Panc1 (cell line): ENCODE results near the gene TOMM22. TPM values are rescaled to one million over a fixed set of nuclear protein-coding genes. Genes with fewer than 3 reads are reported as not detected.

ENCODE experiments used
- ATAC-seq: fragments of 200-7000 bp; cut with Tn5 transposase; 2 replicates; pipeline ENCODE4 v1.9.1; 2020; ENCODE audit warnings: mild to moderate bottlenecking, moderate library complexity
- BruUV-seq: library from RNA; stranded (reverse); fragments of 400-500 nt; replicated peaks from 2 replicates; lab custom pipeline; 2021; lab: Mats Ljungman, UMichigan
- CTCF ChIA-PET: fragments of 300-600 bp; sonication (Branson Sonifier 250); formaldehyde crosslinking; loops from one replicate; lab custom pipeline; 2022; ENCODE audit warnings: antibody characterized with exemption; lab: Charles Lee
- POLR2A ChIA-PET: fragments of 300-600 bp; sonication (Branson Sonifier 250); formaldehyde crosslinking; loops from one replicate; lab custom pipeline; 2022; ENCODE audit warnings: antibody characterized with exemption; lab: Charles Lee
- DNase-seq: peaks from one replicate; pipeline ENCODE4 v3.0.0-alpha.2; 2010; ENCODE audit warnings: low read depth, low spot score
- H3K27ac ChIP-seq: 2 replicates; pipeline ENCODE4 v1.5.1; 2011; ENCODE audit warnings: mild to moderate bottlenecking, low read length, inconsistent platforms
- H3K27me3 ChIP-seq: fragments of 200-500 bp; sonication (Bioruptor generic); 2 replicates; pipeline ENCODE4 v1.6.0; 2014; ENCODE audit warnings: low read length, inconsistent platforms; ENCODE audit not compliant: control insufficient read depth, insufficient read depth
- H3K36me3 ChIP-seq: fragments of 200-500 bp; sonication (Bioruptor generic); 2 replicates; pipeline ENCODE4 v1.5.1; 2014; ENCODE audit warnings: inconsistent platforms, mild to moderate bottlenecking, low read length, moderate library complexity; ENCODE audit not compliant: control insufficient read depth, insufficient read depth
- H3K4me1 ChIP-seq: 2 replicates; pipeline ENCODE4 v1.5.1; 2011; ENCODE audit warnings: inconsistent platforms, mild to moderate bottlenecking, low read length, moderate library complexity; ENCODE audit not compliant: control insufficient read depth, insufficient read depth
- H3K4me3 ChIP-seq, 2 experiments: 2 replicates each; pipeline ENCODE4 v1.5.1; 2011 to 2012; ENCODE audit warnings: low read depth in 2 of 2, low read length in 2 of 2, mild to moderate bottlenecking in 2 of 2, inconsistent platforms in 1 of 2, moderate library complexity in 1 of 2
- H3K9me3 ChIP-seq: fragments of 200-500 bp; sonication (Bioruptor generic); 2 replicates; pipeline ENCODE4 v1.5.1; 2014; ENCODE audit warnings: low read depth, mild to moderate bottlenecking, inconsistent platforms, low read length, moderate library complexity; ENCODE audit not compliant: control insufficient read depth, insufficient read depth
- POLR2AphosphoS5 ChIP-seq: IDR thresholded peaks from 2 replicates; pipeline ENCODE4 v1.6.1; 2012; ENCODE audit warnings: mild to moderate bottlenecking, low read depth, low read length, moderate library complexity
- SIN3A ChIP-seq: IDR thresholded peaks from 2 replicates; pipeline ENCODE4 v1.6.1; 2012; ENCODE audit warnings: low read depth, mild to moderate bottlenecking, low read length, moderate library complexity, borderline replicate concordance; ENCODE audit not compliant: insufficient read depth
- TCF7L2 ChIP-seq: IDR thresholded peaks from 2 replicates; pipeline ENCODE4 v1.6.1; 2011; ENCODE audit warnings: mild to moderate bottlenecking, low read depth, low read length, inconsistent platforms
- in situ Hi-C: cut with HindIII; loops from 2 replicates; pipeline ENCODE4 v1.10.0; 2016; ENCODE audit warnings: low sequenced_read_pairs, low pct_unique_long_range_greater_than_20kb
- intact Hi-C: fragments of 100-400 bp; cut with micrococcal nuclease; formaldehyde crosslinking; loops from one replicate; pipeline ENCODE4 v1.10.0; 2022; ENCODE audit not compliant: unreplicated experiment
- total RNA-seq: library from RNA; stranded (reverse); gene quantifications from one replicate; pipeline ENCODE4 v1.2.1, GENCODE V29; 2021; ENCODE audit not compliant: unreplicated experiment
- TF ChIP-seq, protein P1 (sequence below), 2 experiments: IDR thresholded peaks; 2 replicates each; pipeline ENCODE4 v1.6.1; 2011 to 2012; ENCODE audit warnings: low read depth in 2 of 2, control low read depth in 1 of 2, low read length in 1 of 2, mild to moderate bottlenecking in 1 of 2, moderate library complexity in 1 of 2; ENCODE audit not compliant: insufficient read depth in 1 of 2
- TF ChIP-seq, protein P2 (sequence below): fragments of 450-650 bp; IDR thresholded peaks from 2 replicates; pipeline ENCODE4 v1.5.1; 2017; ENCODE audit warnings: mild to moderate bottlenecking

Gene TOMM22
- total RNA-seq, 1 experiment from 2014 or later, result 111 TPM

DNA sequence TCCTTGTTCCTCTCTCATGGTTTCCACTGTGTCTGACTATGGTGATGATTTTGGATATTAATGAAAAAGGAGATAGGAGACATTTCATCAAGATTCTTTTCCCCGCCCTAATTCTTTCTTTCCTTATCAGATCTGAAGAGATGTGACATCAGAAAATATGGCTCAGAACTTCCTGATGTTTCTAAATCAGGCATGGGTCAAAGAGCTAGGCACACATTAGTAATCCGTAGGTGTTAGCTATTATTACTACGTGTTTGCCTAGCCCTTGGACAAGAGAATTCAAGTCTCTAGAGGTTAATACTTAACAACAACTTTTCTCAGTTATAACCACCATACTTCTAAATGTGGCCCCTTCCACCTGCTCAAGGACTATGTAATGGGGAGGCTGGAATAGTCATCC lies 13.2 kb downstream of the TOMM22 start:
- H3K4me1 ChIP-seq, result peaks cover 19% of the 10 kb centered on the region
- POLR2A ChIA-PET, result no interaction called here
- no peak overlapping the region for H3K4me3 ChIP-seq
- ATAC-seq (no peak), DNase-seq (no peak)
- no peak overlapping the region for H3K27ac ChIP-seq
- CTCF ChIA-PET, result interaction anchor here (0.7 kb wide), 1 partner anchor 14 kb away, joined by 4 read pairs; no protein-coding TSS in a partner anchor
- H3K9me3 ChIP-seq, result no peaks in the 10 kb centered on the region
- no peaks in the 10 kb centered on the region for H3K36me3 ChIP-seq
- intact Hi-C loops, result no loop called here
- no TSS peak for BruUV-seq
- H3K27me3 ChIP-seq, result no peaks in the 10 kb centered on the region
- TF ChIP-seq TCF7L2 (no peak), POLR2AphosphoS5 (no peak), SIN3A (no peak)
- TF ChIP-seq, protein P1, sequence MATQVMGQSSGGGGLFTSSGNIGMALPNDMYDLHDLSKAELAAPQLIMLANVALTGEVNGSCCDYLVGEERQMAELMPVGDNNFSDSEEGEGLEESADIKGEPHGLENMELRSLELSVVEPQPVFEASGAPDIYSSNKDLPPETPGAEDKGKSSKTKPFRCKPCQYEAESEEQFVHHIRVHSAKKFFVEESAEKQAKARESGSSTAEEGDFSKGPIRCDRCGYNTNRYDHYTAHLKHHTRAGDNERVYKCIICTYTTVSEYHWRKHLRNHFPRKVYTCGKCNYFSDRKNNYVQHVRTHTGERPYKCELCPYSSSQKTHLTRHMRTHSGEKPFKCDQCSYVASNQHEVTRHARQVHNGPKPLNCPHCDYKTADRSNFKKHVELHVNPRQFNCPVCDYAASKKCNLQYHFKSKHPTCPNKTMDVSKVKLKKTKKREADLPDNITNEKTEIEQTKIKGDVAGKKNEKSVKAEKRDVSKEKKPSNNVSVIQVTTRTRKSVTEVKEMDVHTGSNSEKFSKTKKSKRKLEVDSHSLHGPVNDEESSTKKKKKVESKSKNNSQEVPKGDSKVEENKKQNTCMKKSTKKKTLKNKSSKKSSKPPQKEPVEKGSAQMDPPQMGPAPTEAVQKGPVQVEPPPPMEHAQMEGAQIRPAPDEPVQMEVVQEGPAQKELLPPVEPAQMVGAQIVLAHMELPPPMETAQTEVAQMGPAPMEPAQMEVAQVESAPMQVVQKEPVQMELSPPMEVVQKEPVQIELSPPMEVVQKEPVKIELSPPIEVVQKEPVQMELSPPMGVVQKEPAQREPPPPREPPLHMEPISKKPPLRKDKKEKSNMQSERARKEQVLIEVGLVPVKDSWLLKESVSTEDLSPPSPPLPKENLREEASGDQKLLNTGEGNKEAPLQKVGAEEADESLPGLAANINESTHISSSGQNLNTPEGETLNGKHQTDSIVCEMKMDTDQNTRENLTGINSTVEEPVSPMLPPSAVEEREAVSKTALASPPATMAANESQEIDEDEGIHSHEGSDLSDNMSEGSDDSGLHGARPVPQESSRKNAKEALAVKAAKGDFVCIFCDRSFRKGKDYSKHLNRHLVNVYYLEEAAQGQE (IDR thresholded peaks at IDR 0.05; ENCODE audit: insufficient read depth in 1 of 2, low read depth in 2 of 2, low read length in 1 of 2), result no peak
- TF ChIP-seq, protein P2, sequence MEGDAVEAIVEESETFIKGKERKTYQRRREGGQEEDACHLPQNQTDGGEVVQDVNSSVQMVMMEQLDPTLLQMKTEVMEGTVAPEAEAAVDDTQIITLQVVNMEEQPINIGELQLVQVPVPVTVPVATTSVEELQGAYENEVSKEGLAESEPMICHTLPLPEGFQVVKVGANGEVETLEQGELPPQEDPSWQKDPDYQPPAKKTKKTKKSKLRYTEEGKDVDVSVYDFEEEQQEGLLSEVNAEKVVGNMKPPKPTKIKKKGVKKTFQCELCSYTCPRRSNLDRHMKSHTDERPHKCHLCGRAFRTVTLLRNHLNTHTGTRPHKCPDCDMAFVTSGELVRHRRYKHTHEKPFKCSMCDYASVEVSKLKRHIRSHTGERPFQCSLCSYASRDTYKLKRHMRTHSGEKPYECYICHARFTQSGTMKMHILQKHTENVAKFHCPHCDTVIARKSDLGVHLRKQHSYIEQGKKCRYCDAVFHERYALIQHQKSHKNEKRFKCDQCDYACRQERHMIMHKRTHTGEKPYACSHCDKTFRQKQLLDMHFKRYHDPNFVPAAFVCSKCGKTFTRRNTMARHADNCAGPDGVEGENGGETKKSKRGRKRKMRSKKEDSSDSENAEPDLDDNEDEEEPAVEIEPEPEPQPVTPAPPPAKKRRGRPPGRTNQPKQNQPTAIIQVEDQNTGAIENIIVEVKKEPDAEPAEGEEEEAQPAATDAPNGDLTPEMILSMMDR, result no peak
- in situ Hi-C loops, result no loop called here

DNA sequence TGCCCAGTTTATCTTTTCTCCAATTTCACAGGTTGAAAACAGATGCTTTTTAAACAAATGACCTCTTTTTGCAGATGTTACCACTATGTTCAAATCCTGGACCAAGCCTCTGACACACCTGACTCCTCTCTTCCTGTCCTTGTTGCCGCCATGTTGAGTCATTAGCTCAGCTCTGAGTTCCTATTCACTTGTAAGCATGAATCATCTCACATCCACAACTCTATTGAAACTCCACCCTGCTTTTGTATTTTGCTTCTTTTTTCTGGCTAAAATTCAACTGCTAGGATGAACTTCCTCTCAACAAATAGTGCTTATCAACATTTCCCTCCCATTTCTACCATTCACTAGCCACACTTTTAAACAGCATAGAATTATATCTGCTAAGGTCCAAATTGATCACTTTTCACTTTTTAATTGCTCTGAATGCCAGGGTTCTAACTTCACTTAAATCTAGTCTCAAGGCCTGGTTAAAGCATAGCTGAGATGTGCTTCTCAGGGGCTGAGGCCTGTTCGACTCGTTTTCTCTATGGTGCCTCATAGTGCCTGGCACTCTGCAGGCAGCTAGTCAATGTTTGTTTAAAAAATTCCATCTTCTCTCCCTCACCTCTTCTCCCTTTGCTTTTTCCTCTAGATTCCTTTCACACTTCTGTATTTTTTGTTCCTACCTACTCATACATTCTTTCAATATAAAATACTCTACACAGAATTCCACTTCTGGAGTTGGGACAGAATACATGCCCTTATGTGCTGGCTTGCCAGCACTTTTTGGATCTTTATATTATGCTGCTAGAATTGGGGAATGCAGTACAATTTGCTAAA lies 15.1 kb downstream of the TOMM22 start:
- no peak for TF ChIP-seq TCF7L2
- in situ Hi-C loops, result no loop called here
- ChIA-PET CTCF (no interaction called here), POLR2A (no interaction called here)
- H3K4me1 ChIP-seq, result peaks cover 19% of the 10 kb centered on the region
- intact Hi-C loops, result no loop called here
- H3K27me3 ChIP-seq, result no peaks in the 10 kb centered on the region
- no peak for ATAC-seq
- peak overlapping the region; percentile 46 for H3K27ac ChIP-seq
- H3K4me3 ChIP-seq, result peak overlapping the region; percentile 21 to 75; a peak in 2 of 4 replicates
- H3K36me3 ChIP-seq, result no peaks in the 10 kb centered on the region; the same call in 1 of the 2 replicates
- no peaks in the 10 kb centered on the region for H3K9me3 ChIP-seq
- no TSS peak for BruUV-seq
- DNase-seq, result no peak
